NCI-H82 treated with DMSO at 0.1 percent for 48 hours (cell line): ENCODE measurements around the gene CAMTA2.

Experiments used
- DNase-seq: peaks from one replicate; lab custom pipeline; 2025; ENCODE audit not compliant: unreplicated experiment; lab: John Stamatoyannopoulos, UW

The CAMTA2 gene

GRCh38 chr17:4948166-4948930 lies 39.1 kb downstream of the CAMTA2 start, which contains the start of gene PFN1:
TSS of gene PFN1 (minus strand) at chr17:4948530. CDS start at chr17:4948394, 136 bp downstream.
- peak; percentile 81 for DNase-seq

- peak; percentile 28 for DNase-seq
These were observed 39.9 kb downstream of the CAMTA2 start for GRCh38 chr17:4947411-4948165.

DNA sequence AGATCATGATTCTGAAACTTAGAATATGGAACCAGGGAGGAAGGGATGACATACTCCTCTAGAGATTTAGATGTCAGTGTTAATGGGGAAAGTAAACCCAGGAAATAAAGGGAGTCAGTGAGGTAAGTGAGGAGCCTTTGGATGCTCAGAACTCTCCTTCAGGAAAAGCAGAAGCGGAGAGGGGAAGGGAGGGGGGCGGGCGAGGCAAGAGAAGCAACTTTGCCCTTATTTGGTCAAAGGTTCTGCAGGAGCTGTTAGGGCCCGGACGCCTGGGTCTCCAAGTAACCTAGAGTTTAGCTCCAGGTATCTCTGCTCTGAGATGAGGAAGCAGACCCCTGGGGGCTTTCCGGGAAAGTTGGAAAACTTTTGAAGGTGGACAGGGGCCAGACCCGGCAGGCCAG lies 40.5 kb downstream of the CAMTA2 start:
- DNase-seq = no peak

- no peak for DNase-seq
These were observed 41.0 kb downstream of the CAMTA2 start for GRCh38 chr17:4946312-4946976.

- no peak for DNase-seq
These were observed 41.6 kb downstream of the CAMTA2 start for GRCh38 chr17:4945944-4946280.

GRCh38 chr17:4945176-4945943 lies 42.1 kb downstream of the CAMTA2 start:
- DNase-seq = no peak

GRCh38 chr17:4944554-4945175 lies 42.8 kb downstream of the CAMTA2 start:
- DNase-seq = no peak

DNA sequence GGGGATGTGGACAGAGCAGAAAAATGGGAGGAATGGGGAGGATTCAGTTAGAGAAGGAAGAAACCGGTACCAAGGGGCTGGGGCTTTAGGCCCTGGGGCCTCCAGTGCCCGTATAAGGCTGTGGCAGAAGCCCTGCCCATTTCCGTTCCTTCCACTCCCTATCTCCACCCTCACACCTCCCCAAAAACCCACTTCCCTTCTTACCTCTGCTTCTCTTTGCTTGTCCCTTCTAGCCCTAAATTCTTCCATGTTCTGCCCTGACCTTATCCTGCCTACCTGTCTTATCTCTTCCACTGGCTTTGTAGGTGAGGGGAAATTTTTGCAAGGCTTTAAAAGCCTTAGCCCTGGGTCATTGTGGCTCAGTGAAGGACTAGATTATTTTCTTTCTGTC lies 43.3 kb downstream of the CAMTA2 start:
- no peak for DNase-seq

DNA sequence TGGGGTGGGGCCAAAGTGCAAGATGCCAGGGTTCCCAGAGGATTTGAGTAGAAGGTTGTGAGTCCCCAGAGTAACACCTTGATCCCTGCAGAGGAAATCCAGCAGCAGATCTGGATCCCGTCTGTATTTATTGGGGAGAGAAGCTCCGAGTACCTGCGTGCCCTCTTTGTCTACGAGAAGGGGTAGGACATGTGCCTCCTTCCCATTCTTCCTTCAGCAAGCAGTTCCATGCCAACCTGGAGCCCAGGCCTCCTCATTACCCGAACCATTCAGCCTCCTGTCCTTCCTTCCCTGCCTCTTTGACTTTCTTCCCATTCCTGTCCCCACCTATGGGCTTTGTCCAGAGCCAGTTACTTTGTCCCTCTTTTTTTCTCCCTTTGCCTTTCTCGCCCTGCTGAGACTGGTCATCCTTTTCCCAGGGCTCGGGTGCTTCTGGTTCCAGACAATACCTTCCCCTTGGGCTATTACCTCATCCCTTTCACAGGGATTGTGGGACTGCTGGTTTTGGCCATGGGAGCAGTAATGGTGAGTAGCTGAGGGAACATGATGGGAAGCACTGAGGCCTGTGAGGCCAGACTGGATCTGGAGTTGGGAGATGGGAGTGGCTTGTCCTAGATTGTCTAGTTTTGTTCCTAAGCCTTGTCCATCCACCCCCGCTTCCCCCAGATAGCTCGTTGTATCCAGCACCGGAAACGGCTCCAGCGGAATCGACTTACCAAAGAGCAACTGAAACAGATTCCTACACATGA lies 44.5 kb downstream of the CAMTA2 start:
- DNase-seq = no peak

DNA sequence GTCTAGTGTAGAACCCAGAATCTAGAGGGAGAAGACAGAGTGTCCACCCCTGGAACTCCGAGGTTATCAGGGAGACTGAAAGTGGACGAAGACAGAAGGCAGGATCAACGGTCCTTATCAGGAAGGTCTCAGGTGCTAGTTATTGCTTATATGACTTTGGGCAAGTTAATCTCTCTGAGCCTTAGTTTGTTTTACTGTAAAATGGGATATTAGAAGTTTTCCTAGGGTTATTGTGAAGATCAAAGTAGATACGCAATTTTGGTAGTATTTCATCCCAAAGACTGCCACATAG lies 46.2 kb downstream of the CAMTA2 start:
- no peak for DNase-seq

DNA sequence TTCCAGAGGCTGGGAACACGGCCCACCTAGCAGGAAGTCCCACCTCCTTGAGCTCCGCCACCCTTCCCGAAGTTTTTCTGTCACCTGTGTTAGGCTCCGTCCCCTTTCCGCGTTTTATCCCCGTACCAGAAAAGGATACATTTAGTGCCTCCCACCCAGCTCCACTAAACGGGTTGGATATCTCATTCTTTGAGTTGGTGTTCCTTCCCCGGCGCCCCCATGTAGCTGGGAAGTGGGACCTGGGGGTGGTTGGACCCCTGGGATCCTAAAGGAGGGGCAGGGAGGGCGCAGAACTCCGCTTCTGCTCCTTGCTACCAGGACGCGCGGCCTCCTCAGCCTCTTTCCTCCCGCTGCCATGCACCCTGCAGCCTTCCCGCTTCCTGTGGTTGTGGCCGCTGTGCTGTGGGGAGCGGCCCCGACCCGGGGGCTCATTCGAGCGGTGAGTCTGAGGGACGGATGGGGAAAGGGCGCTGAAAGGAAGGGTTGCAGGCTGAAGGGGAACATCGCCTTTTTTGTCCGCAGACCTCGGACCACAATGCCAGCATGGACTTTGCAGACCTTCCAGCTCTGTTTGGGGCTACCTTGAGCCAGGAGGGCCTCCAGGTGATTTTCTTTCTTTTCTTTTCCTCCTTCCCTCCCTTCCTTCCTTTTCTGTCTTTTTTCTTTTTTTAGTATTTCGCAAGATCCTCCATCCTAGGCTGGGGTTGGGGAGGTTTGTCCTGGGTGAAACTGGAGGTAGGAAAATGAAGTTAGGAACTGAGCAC lies 46.7 kb downstream of the CAMTA2 start:
- no peak for DNase-seq

- peak; percentile 97 for DNase-seq
These were observed 47.5 kb downstream of the CAMTA2 start, which contains the start of the genes RNF167 and SLC25A11 for GRCh38 chr17:4939796-4940554. TSS of gene RNF167 (plus strand) at chr17:4940268. CDS start at chr17:4940910, 642 bp downstream. TSS of gene SLC25A11 (minus strand) at chr17:4940046. CDS start at chr17:4939910, 136 bp downstream.

- no peak for DNase-seq
These were observed 48.0 kb downstream of the CAMTA2 start for GRCh38 chr17:4939546-4939795.

- DNase-seq = no peak
These were observed 48.6 kb downstream of the CAMTA2 start for GRCh38 chr17:4938688-4939545.

DNA sequence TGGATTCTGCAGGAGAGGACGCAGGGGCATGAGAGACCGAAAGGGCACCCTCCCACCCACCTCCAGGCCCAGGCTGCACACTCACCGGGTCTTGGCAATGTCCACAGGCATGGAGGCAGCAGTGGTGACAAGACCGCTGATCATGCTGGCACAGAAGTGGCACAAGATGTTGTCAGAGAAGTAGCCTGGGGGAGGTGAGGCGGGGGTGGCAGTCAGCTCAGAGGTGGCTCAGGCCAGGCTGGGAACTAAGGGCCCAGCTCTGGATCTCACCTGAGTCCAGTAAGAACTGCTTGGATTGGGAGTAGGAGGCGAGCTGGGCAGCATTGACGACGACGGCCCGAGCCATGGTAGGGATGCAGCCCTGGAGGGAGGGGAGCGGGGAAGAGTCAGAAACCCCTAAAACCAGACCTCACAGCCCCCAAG lies 49.4 kb downstream of the CAMTA2 start:
- DNase-seq = no peak

GRCh38 chr17:4937553-4937952 lies 49.9 kb downstream of the CAMTA2 start:
- DNase-seq = no peak

GRCh38 chr17:4936436-4936835 lies 51.0 kb downstream of the CAMTA2 start:
- no peak for DNase-seq

GRCh38 chr17:4935650-4936049 lies 51.8 kb downstream of the CAMTA2 start:
- no peak for DNase-seq
